GM12891 (cell line): ENCODE measurements around the gene TUBA1A.
"Not testable (repeated sequence)": the region's sequence is repeated elsewhere in the genome, so short reads cannot be mapped to it uniquely, and the experiment has no call there.

Source experiments
- DNase-seq: peaks from one replicate; pipeline ENCODE4 v3.0.0; 2011; ENCODE audit warnings: low spot score; ENCODE audit not compliant: insufficient read length
- FAIRE-seq: peaks from 2 replicates; lab custom pipeline; 2011; peaks lifted over from hg19 to GRCh38; lab: Jason Lieb, UNC
- PAX5 ChIP-seq: IDR thresholded peaks from 2 replicates; pipeline ENCODE4 v1.6.1; 2011; ENCODE audit warnings: low read length, moderate library complexity, mild to moderate bottlenecking; ENCODE audit not compliant: insufficient read depth, severe bottlenecking
- POLR2A ChIP-seq: IDR thresholded peaks from 2 replicates; pipeline ENCODE4 v1.6.1; 2011; ENCODE audit warnings: low read depth, low read length, control low read depth
- POLR2AphosphoS5 ChIP-seq: IDR thresholded peaks from 2 replicates; pipeline ENCODE4 v1.6.1; 2011; ENCODE audit warnings: low read depth, low read length, control low read depth
- POU2F2 ChIP-seq: IDR thresholded peaks from 2 replicates; pipeline ENCODE4 v1.6.1; 2011; ENCODE audit warnings: low read depth, mild to moderate bottlenecking, control low read depth, low read length, moderate library complexity
- SPI1 ChIP-seq: IDR thresholded peaks from 2 replicates; pipeline ENCODE4 v1.6.1; 2011; ENCODE audit warnings: low read depth, low read length, control low read depth
- TAF1 ChIP-seq: IDR thresholded peaks from 2 replicates; pipeline ENCODE4 v1.6.1; 2011; ENCODE audit warnings: low read depth, low read length, control low read depth

TUBA1A gene

GRCh38 chr12:49206389-49206788 lies 17.5 kb upstream of the TUBA1A start:
- DNase-seq (no peak), FAIRE-seq (no peak)
- TF ChIP-seq TAF1, result no peak
- no peak for TF ChIP-seq POU2F2
- TF ChIP-seq PAX5, result no peak
- no peak for TF ChIP-seq POLR2A
- TF ChIP-seq POLR2AphosphoS5, result no peak
- TF ChIP-seq SPI1, result no peak

DNA sequence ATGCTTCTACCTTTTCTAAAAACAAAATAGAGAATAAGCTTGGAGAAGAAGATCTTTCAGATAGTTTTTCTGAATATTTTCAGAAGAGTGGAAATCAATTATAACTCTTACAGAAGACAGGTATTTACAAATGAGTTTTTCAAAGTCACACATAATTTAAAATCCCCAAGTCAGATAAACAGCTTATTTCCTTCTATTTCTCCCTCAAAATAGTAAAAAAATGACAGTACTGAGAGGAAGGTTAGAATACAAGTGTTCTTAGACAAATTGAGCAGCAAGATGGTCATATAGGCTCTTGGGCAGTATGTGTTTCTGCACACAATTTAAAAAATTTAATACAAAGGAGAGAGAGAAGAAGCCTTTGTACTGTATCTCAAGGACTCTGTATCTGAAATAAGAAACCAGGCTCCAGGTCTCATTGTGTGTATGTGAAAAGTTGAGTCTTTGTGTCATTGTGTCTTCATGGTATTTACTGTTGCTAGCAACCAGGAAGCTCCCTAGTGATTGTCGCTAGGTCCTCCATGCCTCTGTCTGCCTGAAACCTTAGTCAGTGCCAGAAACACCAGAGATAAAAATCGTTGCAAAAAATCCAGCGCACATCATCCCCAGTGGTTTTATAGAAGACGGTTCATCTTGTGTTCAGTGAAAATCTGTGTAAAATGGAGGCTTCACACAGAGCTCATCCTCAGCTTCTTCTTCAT lies 12.9 kb upstream of the TUBA1A start:
- FAIRE-seq (no peak), DNase-seq (no peak)
- TF ChIP-seq POLR2AphosphoS5 (no peak), TAF1 (no peak), POU2F2 (no peak), POLR2A (no peak), SPI1 (no peak), PAX5 (no peak)

DNA sequence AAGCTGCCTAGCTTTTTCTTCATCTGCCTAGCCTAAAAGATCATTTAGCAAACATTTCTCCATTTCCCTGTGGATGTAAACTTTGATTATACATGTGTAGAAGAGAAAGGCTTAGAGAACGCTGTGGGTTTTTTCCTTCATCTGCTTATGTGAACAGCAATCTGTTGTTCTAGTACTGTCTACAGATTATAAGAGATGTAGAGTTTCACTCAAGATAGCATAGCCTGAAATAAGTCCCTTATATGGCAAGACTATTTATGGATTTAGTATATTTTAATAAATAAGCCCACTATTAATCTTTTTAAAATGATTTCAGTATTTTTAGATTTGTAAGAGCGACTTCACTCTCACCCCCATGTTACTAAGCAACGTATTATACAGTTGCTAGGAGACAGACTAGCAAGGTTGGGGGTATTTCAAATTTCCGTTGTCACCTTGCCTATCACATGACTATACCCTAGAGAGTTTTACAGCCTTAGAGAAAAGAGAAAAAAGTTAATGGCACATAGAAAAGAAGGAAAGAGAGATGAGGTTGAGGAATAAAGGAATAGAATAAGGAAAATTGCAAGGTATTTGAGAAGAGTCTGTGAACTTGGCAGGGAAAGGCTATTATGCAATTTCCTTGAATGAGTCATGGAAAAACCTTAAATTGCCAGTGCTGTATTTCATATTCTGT lies 12.2 kb upstream of the TUBA1A start:
- TF ChIP-seq POLR2A, result no peak
- peak; percentile 57; the same call in 1 of the 2 replicates for TF ChIP-seq POU2F2
- no peak for TF ChIP-seq SPI1
- FAIRE-seq, result peak; percentile 16
- DNase-seq, result peak; percentile 30

DNA sequence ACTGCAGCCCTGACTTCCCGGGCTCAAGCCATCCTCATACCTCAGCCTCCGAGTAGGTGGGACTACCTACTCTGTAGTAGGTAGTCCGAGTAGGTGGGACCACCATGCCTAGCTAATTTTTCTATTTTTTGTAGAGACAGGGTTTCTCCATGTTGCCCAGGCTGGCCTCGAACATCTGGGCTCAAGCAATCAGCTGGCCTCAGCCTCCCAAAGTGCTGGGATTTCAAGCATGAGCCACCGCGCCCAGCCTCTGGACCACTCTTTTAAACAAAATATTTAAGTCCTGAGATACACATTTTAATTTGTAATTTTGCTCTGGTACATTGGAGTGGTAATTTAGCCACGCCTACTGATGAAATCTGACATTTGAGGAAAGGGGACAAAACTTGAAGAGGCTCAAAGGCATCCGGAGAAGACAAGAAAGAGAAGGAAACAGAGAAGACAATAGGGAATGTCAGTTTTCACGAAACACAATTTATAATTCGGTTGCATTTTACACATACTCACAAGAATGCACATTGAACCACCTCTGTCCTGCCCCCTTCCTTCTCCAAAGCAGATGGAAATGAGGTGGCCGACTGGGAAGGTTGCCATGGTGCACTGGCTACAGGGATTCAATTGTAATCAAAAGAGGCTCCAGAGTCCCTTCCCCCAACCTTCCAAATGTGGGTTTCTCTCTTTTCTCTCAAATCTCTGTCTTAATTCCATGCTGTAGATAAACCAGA lies 9.7 kb upstream of the TUBA1A start:
- no peak for TF ChIP-seq POU2F2
- TF ChIP-seq POLR2AphosphoS5, result no peak
- no peak for TF ChIP-seq TAF1
- no peak for TF ChIP-seq PAX5
- TF ChIP-seq SPI1, result no peak
- TF ChIP-seq POLR2A, result no peak
- no peak for FAIRE-seq
- DNase-seq, result no peak

DNA sequence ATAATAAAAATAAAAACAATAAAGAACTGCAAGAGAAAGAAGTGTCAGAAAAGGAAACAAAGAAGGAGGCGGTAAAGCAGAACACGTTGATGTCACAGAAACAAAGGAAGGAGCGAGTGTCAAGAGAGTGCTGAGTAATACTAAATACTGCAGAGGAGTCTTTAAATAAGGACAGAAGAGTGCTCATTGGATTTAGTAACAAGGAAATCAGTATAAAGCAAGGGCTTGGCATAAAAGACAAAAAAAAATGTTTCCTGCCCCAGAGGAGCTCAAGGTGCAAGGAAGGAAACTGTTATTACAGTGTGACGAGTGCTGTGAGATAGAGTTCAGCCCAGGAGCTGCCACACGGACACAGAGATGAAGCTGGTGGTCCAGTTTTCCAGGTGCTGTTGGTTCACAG lies 8.4 kb upstream of the TUBA1A start:
- FAIRE-seq, result no peak
- no peak for DNase-seq
- TF ChIP-seq TAF1, result no peak
- TF ChIP-seq POLR2A, result no peak
- no peak for TF ChIP-seq POLR2AphosphoS5
- TF ChIP-seq PAX5, result no peak
- no peak for TF ChIP-seq SPI1
- TF ChIP-seq POU2F2, result no peak

DNA sequence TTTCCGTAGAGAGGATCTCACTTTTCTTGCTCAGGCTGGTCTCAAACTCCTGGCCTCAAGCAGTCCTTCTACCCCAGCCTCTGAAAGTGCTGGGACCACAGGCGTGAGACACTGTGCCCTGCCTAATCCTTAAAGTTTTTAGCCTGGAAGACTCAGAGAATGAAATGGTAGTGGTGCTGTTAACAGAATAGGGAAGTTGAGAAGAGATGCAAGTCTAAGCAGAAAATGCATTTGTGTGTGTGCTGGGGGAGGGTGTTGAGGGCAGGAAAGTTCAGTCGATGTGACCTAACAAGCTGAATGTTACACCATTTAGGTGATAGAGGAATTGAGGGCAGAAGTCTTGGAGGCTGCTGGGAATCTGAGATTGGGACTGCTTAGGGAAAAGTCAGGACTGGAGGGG lies 6.9 kb upstream of the TUBA1A start:
- FAIRE-seq (peak; percentile 43), DNase-seq (no peak)
- TF ChIP-seq POLR2A (no peak), TAF1 (no peak), SPI1 (no peak), POLR2AphosphoS5 (no peak), POU2F2 (no peak), PAX5 (no peak)

DNA sequence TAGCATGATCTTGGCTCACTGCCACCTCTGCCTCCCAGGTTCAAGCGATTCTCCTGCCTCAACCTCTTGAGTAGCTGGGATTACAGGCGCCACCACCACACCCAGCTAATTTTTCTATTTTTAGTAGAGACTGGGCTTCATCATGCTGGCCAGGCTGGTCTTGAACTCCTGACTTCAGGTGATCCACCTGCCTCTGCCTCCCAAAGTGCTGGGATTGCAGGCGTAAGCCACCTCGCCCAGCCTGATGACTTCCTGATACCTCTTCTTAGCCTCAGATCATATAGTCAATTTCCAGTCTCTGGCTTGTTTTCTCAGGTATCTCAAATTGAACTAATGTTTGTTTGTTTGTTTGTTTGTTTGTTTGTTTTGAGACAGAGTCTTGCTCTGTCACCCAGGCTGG lies 4.9 kb upstream of the TUBA1A start:
- DNase-seq, FAIRE-seq: not testable (repeated sequence)

- DNase-seq, FAIRE-seq: not testable (repeated sequence)
These were observed 2.6 kb upstream of the TUBA1A start for GRCh38 chr12:49191498-49191897.

DNA sequence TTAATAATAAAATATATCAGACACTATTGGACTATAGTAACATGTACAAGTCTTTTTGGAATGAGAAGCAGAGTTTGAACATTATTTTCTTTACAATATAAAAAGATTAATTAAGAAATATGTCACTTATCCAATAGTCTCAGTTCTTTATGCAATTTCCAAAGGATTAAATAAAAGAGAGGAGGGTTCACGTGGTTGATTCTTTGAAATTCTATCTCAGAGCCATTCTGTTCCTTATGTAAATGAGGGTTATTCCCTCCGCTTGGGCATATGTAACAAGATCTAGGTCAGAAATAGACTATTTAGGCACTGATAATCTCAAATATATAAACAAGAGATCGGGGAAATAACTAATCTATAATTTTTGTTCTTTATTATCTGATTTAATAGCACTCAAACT lies 2.1 kb upstream of the TUBA1A start:
- FAIRE-seq (no peak), DNase-seq (no peak)
- no peak for TF ChIP-seq TAF1
